CD4-positive, CD25-positive, alpha-beta regulatory T cell (primary cell): ENCODE data around the gene SLC30A2. TPM values are rescaled to one million over a fixed set of nuclear protein-coding genes. Genes with fewer than 3 reads are reported as not detected.

ENCODE experiments used
- ATAC-seq, 2 donors: fragments of 150-1000 bp; cut with Tn5 transposase; one replicate each; pipeline ENCODE4 v1.10.0; 2021; ENCODE audit warnings: low read depth in 2 of 2, moderate number of reproducible peaks in 2 of 2, moderate library complexity in 1 of 2
- DNase-seq, 3 donors: peaks; one replicate each; pipeline versions ENCODE4 v3.0.0 to v3.0.0-alpha.2; 2012 to 2022; ENCODE audit warnings: mixed read lengths in 1 of 3
- H3K27ac ChIP-seq: one replicate; pipeline ENCODE4 v1.7.0; 2013; ENCODE audit warnings: mild to moderate bottlenecking, low read length; ENCODE audit not compliant: insufficient read depth, poor library complexity, severe bottlenecking
- H3K27me3 ChIP-seq: one replicate; pipeline ENCODE4 v1.7.0; 2013; ENCODE audit warnings: low read length; ENCODE audit not compliant: control insufficient read depth, insufficient read depth
- H3K36me3 ChIP-seq: one replicate; pipeline ENCODE4 v1.7.0; 2013; ENCODE audit warnings: mild to moderate bottlenecking, low read length, moderate library complexity; ENCODE audit not compliant: control insufficient read depth, insufficient read depth
- H3K4me1 ChIP-seq: 2 replicates; pipeline ENCODE4 v1.7.0; 2013; ENCODE audit warnings: mild to moderate bottlenecking, low read length; ENCODE audit not compliant: insufficient read depth, control insufficient read depth, poor library complexity, severe bottlenecking
- H3K4me3 ChIP-seq: one replicate; pipeline ENCODE4 v1.7.0; 2013; ENCODE audit warnings: low read depth, mild to moderate bottlenecking, low read length, moderate library complexity
- H3K9me3 ChIP-seq, 2 experiments: 1 replicate in 1 of 2; 2 replicates in 1 of 2; pipeline ENCODE4 v1.7.0; 2013; ENCODE audit warnings: low read length in 2 of 2, mild to moderate bottlenecking in 1 of 2, moderate library complexity in 1 of 2; ENCODE audit not compliant: control insufficient read depth in 2 of 2
- H3K27ac Mint-ChIP-seq, 3 donors: one replicate each; pipeline ENCODE4 v1.8.0; 2020 to 2022; ENCODE audit warnings: mild to moderate bottlenecking in 3 of 3, mixed read lengths in 3 of 3, moderate library complexity in 2 of 3
- H3K27me3 Mint-ChIP-seq: one replicate; pipeline ENCODE4 v1.8.0; 2022; ENCODE audit warnings: mild to moderate bottlenecking, mixed read lengths
- H3K36me3 Mint-ChIP-seq: one replicate; pipeline ENCODE4 v1.8.0; 2020; ENCODE audit warnings: mixed read lengths
- H3K4me1 Mint-ChIP-seq, 4 donors: one replicate each; pipeline ENCODE4 v1.8.0; 2020 to 2022; ENCODE audit warnings: mixed read lengths in 4 of 4, mild to moderate bottlenecking in 1 of 4
- H3K4me3 Mint-ChIP-seq, 4 donors: one replicate each; pipeline ENCODE4 v1.8.0; 2020 to 2022; ENCODE audit warnings: mild to moderate bottlenecking in 4 of 4, mixed read lengths in 4 of 4, moderate library complexity in 3 of 4
- H3K9me3 Mint-ChIP-seq, 7 donors: one replicate each; pipeline ENCODE4 v1.8.0; 2020 to 2022; ENCODE audit warnings: mixed read lengths in 7 of 7, mild to moderate bottlenecking in 3 of 7, moderate library complexity in 2 of 7
- polyA plus RNA-seq, 4 donors: library from polyadenylated mRNA; unstranded; fragments of 300-500 nt; fragmentation: Illumina TruSeq; gene quantifications; one replicate each; pipeline ENCODE4 v1.2.3, GENCODE V29; 2021
- total RNA-seq: library from RNA; stranded (reverse); gene quantifications from one replicate; pipeline ENCODE4 v1.2.3, GENCODE V29; 2022

Gene SLC30A2
- total and polyA plus RNA-seq, 5 donors from 2014 or later = 0.07 TPM; not detected in 4

- H3K9me3 Mint-ChIP-seq = peaks cover 0 to 2% (median 0%) of the 10 kb centered on the region in 7 donors
- no peaks in the 10 kb centered on the region for H3K9me3 ChIP-seq
- ATAC-seq = no peak
- peaks cover 25% of the 10 kb centered on the region for H3K27me3 Mint-ChIP-seq
- no peaks in the 10 kb centered on the region for H3K36me3 ChIP-seq
- H3K4me1 Mint-ChIP-seq = peaks cover 0 to 5% (median 0%) of the 10 kb centered on the region in 4 donors
- no peaks in the 10 kb centered on the region for H3K36me3 Mint-ChIP-seq
- H3K4me3 ChIP-seq = no peak overlapping the region
- H3K27ac Mint-ChIP-seq = no peak overlapping the region
- H3K4me1 ChIP-seq = no peaks in the 10 kb centered on the region
- H3K27me3 ChIP-seq = peaks cover 3% of the 10 kb centered on the region
- H3K27ac ChIP-seq = no peak overlapping the region
- H3K4me3 Mint-ChIP-seq = no peak overlapping the region
- DNase-seq = no peak
Measured at GRCh38 chr1:26078286-26079177, 32.6 kb upstream of the SLC30A2 start.

DNA sequence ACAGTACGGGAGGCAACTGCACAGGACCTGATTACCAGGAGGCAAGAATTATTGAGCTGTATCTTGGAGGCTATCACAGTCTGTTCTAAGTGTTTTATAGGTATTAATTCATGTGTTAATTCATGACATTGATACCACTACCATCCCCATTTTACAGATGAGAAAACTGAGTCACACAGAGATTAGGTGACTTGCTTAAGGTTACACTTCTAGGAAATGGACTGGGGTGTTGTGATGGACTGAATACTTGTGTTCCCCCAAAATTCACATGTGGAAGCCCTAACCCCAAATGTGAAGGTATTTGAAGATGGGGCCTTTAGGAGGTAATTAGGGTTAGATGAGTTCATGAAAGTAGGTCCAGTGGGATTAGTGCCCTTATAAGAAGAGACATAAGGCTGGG, 31.6 kb upstream of the SLC30A2 start:
- Mint-ChIP-seq H3K4me1 (peaks cover 0 to 5% (median 0%) of the 10 kb centered on the region in 4 donors), H3K27me3 (peaks cover 16% of the 10 kb centered on the region), H3K27ac (no peak overlapping the region), H3K36me3 (no peaks in the 10 kb centered on the region), H3K9me3 (peaks cover 0 to 2% (median 0%) of the 10 kb centered on the region in 7 donors), H3K4me3 (no peak overlapping the region)
- no peak for DNase-seq
- no peaks in the 10 kb centered on the region for H3K4me1 ChIP-seq
- ATAC-seq = no peak
- no peaks in the 10 kb centered on the region for H3K9me3 ChIP-seq
- peaks cover 8% of the 10 kb centered on the region for H3K27me3 ChIP-seq
- H3K27ac ChIP-seq = no peak overlapping the region
- no peak overlapping the region for H3K4me3 ChIP-seq
- no peaks in the 10 kb centered on the region for H3K36me3 ChIP-seq

GRCh38 chr1:26075421-26076144, 29.7 kb upstream of the SLC30A2 start:
- no peaks in the 10 kb centered on the region for H3K36me3 ChIP-seq
- no peak overlapping the region for H3K4me3 ChIP-seq
- DNase-seq (peak in 1 of 3 donors; percentile 10), ATAC-seq (no peak)
- H3K27me3 Mint-ChIP-seq = peaks cover 18% of the 10 kb centered on the region
- H3K4me1 ChIP-seq = no peaks in the 10 kb centered on the region
- no peak overlapping the region for H3K4me3 Mint-ChIP-seq
- H3K36me3 Mint-ChIP-seq = no peaks in the 10 kb centered on the region
- peaks cover 9% of the 10 kb centered on the region for H3K27me3 ChIP-seq
- H3K27ac ChIP-seq = no peak overlapping the region
- H3K4me1 Mint-ChIP-seq = peaks cover 0 to 5% (median 0%) of the 10 kb centered on the region in 4 donors
- H3K9me3 ChIP-seq = no peaks in the 10 kb centered on the region
- H3K27ac Mint-ChIP-seq = no peak overlapping the region
- H3K9me3 Mint-ChIP-seq = peaks cover 0 to 2% (median 0%) of the 10 kb centered on the region in 7 donors

DNA sequence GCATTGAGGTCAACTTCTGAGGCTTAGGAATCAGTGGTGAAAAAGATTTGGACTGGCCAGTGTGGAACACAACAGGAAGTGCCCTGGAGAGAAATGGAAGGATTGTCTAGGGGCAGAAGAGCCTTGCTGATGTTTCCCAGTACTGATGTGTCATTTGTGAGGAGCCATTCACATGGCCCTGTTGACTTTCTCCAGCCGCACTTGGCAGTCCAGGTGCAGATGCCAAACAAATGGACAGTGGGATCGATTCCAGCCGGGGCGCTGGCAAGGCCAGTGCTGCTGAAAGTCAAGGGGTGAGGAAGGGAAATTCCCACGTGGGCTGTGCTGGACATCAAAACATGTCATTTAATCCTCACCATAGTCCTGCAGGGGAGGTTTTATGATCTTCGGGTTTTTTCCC, 26.4 kb upstream of the SLC30A2 start:
- H3K27me3 Mint-ChIP-seq = peaks cover 23% of the 10 kb centered on the region

DNA sequence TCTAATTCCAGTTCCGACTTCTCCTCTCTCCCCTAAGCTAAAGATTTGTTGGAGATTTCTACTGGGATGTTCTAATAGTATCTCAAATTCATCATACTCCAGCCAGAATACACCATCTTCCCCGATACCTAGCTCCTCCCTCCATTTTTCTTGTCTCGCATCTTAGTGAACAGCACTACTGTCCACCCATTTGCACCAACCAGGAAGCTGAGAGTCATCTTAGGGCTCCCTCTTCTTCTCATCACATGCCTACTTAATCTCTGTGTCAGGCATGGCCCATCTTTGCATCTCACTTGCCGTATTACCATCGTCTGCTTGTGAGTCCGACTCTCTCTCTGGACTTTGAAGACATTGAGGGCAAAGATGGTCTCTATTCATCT, 25.0 kb upstream of the SLC30A2 start:
- H3K27ac ChIP-seq = no peak overlapping the region
- Mint-ChIP-seq H3K36me3 (no peaks in the 10 kb centered on the region), H3K27ac (no peak overlapping the region), H3K9me3 (no peaks in the 10 kb centered on the region), H3K4me3 (no peak overlapping the region), H3K4me1 (peaks cover 0 to 5% (median 0%) of the 10 kb centered on the region in 4 donors), H3K27me3 (peaks cover 28% of the 10 kb centered on the region)
- H3K27me3 ChIP-seq = peaks cover 12% of the 10 kb centered on the region
- no peaks in the 10 kb centered on the region for H3K36me3 ChIP-seq
- no peaks in the 10 kb centered on the region for H3K9me3 ChIP-seq
- no peak overlapping the region for H3K4me3 ChIP-seq
- H3K4me1 ChIP-seq = no peaks in the 10 kb centered on the region
- no peak for ATAC-seq
- no peak for DNase-seq

More for the DNA sequence above, 26.4 kb upstream of the SLC30A2 start:
- ATAC-seq (no peak), DNase-seq (no peak)
- Mint-ChIP-seq H3K4me3 (no peak overlapping the region), H3K27ac (peak overlapping the region in 1 of 3 donors; percentile 23), H3K4me1 (peaks cover 0 to 5% (median 0%) of the 10 kb centered on the region in 4 donors), H3K9me3 (peaks cover 0 to 2% (median 0%) of the 10 kb centered on the region in 7 donors), H3K36me3 (no peaks in the 10 kb centered on the region)
- Histone ChIP-seq H3K9me3 (no peaks in the 10 kb centered on the region), H3K36me3 (no peaks in the 10 kb centered on the region), H3K27ac (no peak overlapping the region), H3K4me3 (no peak overlapping the region), H3K27me3 (peaks cover 10% of the 10 kb centered on the region), H3K4me1 (no peaks in the 10 kb centered on the region)

DNA sequence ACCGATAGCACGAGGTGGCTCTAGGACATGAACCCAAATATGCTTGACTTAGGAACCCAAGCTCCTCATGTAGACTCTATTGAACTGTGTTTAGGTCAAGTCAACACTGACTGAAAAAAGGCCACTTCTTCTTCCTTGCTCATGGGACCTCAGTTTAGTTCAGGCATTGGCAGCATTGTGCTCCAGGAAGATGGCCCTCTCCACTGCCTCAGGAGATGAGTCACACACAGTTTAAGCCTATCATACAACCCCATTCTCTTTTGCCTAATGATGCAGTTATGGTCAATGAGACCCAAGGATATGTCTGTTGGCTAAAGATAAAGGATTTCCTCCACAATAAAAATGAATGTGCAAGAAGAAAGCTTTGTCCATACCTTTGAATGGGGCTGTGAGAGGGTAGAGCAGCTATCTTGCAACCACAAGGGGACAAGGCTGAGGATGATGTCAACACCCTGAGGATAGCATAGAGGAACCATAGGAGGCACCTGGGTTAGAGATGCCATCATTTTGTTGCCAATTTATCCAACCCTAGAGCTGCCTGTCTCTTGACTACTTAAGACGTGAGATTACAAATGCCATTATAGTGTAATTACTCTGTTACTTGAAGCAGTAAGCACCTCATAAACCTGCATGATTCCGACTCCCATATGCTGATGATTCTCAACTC, 24.5 kb upstream of the SLC30A2 start:
- Histone ChIP-seq H3K9me3 (no peaks in the 10 kb centered on the region), H3K27me3 (peaks cover 12% of the 10 kb centered on the region), H3K36me3 (no peaks in the 10 kb centered on the region), H3K27ac (no peak overlapping the region), H3K4me3 (no peak overlapping the region), H3K4me1 (no peaks in the 10 kb centered on the region)
- no peaks in the 10 kb centered on the region for H3K9me3 Mint-ChIP-seq
- H3K27ac Mint-ChIP-seq = no peak overlapping the region
- H3K4me1 Mint-ChIP-seq = peaks cover 0 to under 1% (median 0%) of the 10 kb centered on the region in 4 donors
- no peak overlapping the region for H3K4me3 Mint-ChIP-seq
- DNase-seq = no peak
- no peaks in the 10 kb centered on the region for H3K36me3 Mint-ChIP-seq
- peaks cover 28% of the 10 kb centered on the region for H3K27me3 Mint-ChIP-seq
- ATAC-seq = no peak

GRCh38 chr1:26069941-26070295, 24.0 kb upstream of the SLC30A2 start:
- ATAC-seq (no peak), DNase-seq (no peak)
- H3K4me1 ChIP-seq = no peaks in the 10 kb centered on the region
- no peak overlapping the region for H3K4me3 ChIP-seq
- H3K27me3 ChIP-seq = peaks cover 12% of the 10 kb centered on the region
- Mint-ChIP-seq H3K27ac (no peak overlapping the region), H3K27me3 (peaks cover 28% of the 10 kb centered on the region), H3K36me3 (no peaks in the 10 kb centered on the region), H3K9me3 (no peaks in the 10 kb centered on the region), H3K4me1 (no peaks in the 10 kb centered on the region), H3K4me3 (no peak overlapping the region)
- H3K36me3 ChIP-seq = no peaks in the 10 kb centered on the region
- no peak overlapping the region for H3K27ac ChIP-seq
- H3K9me3 ChIP-seq = no peaks in the 10 kb centered on the region
